Islet precursor cell (in vitro differentiated cells): ENCODE results near the gene ZFX.
A peak's percentile ranks its signal among the peaks of the same experiment; 100 is the strongest.

Source experiments
- DNase-seq: peaks from one replicate; pipeline ENCODE4 v3.0.0-alpha.2; 2018

The ZFX gene

GRCh38 chrX:24203072-24203808, 53.7 kb downstream of the ZFX start:
- no peak for DNase-seq

- DNase-seq = no peak
These were observed 54.8 kb downstream of the ZFX start for GRCh38 chrX:24204331-24204730.

- no peak for DNase-seq
These were observed 55.4 kb downstream of the ZFX start for GRCh38 chrX:24204958-24205357.

- DNase-seq = no peak
These were observed 58.3 kb downstream of the ZFX start for GRCh38 chrX:24207826-24208225.

- DNase-seq = no peak
These were observed 59.1 kb downstream of the ZFX start for GRCh38 chrX:24208496-24209240.

- no peak for DNase-seq
These were observed 60.7 kb downstream of the ZFX start for GRCh38 chrX:24210190-24210589.

- DNase-seq = no peak
These were observed 65.0 kb downstream of the ZFX start for GRCh38 chrX:24214568-24214967.

- DNase-seq = no peak
These were observed 65.7 kb downstream of the ZFX start for GRCh38 chrX:24215272-24215671.

- DNase-seq = no peak
These were observed 66.5 kb downstream of the ZFX start for GRCh38 chrX:24216037-24216436.

GRCh38 chrX:24216827-24217226, 67.3 kb downstream of the ZFX start:
- DNase-seq = no peak

GRCh38 chrX:24219320-24219719, 69.8 kb downstream of the ZFX start:
- DNase-seq = no peak

- no peak for DNase-seq
These were observed 72.3 kb downstream of the ZFX start for GRCh38 chrX:24221872-24222271.

GRCh38 chrX:24225265-24225664, 75.7 kb downstream of the ZFX start:
- no peak for DNase-seq

GRCh38 chrX:24226176-24226575, 76.6 kb downstream of the ZFX start:
- DNase-seq = no peak

- DNase-seq = no peak
These were observed 79.1 kb downstream of the ZFX start for GRCh38 chrX:24228596-24228995.

GRCh38 chrX:24229400-24229879, 79.9 kb downstream of the ZFX start:
- no peak for DNase-seq

GRCh38 chrX:24229976-24230375, 80.4 kb downstream of the ZFX start:
- DNase-seq = no peak

- DNase-seq = peak; percentile 85
These were observed 81.6 kb downstream of the ZFX start for GRCh38 chrX:24231131-24231540.

GRCh38 chrX:24231641-24232179, 82.2 kb downstream of the ZFX start:
- DNase-seq = no peak

GRCh38 chrX:24232796-24233195, 83.3 kb downstream of the ZFX start:
- DNase-seq = no peak

GRCh38 chrX:24235084-24235710, 85.7 kb downstream of the ZFX start:
- DNase-seq = no peak

- no peak for DNase-seq
These were observed 92.5 kb downstream of the ZFX start for GRCh38 chrX:24241822-24242648.
